AG09319 (cell line): ENCODE measurements around the gene DMKN.

Experiments used
- DNase-seq: peaks from one replicate; pipeline ENCODE4 v3.0.0-alpha.2; 2010; ENCODE audit warnings: low read depth; ENCODE audit errors: extremely low read depth
- TF ChIP-seq, protein P1 (sequence below): IDR thresholded peaks from 2 replicates; pipeline ENCODE4 v1.5.1; 2011; ENCODE audit warnings: low read depth, mild to moderate bottlenecking, inconsistent platforms, low read length, moderate library complexity

DMKN gene

DNA sequence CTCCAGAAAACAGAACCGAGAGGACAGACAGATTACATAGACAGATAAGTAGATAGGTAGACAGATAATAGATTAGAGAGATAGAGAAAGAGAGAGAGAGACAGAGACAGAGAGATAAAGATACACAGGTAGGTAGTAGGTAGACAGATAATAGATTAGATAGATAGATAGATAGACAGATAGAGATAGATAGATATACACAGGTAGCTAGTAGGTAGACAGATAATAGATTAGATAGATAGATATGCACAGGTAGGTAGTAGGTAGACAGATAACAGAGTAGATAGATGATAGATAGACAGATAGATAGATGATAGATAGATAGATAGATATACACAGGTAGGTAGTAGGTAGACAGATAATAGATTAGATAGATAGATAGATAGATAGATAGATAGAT lies 55.3 kb downstream of the DMKN start:
- TF ChIP-seq, protein P1, sequence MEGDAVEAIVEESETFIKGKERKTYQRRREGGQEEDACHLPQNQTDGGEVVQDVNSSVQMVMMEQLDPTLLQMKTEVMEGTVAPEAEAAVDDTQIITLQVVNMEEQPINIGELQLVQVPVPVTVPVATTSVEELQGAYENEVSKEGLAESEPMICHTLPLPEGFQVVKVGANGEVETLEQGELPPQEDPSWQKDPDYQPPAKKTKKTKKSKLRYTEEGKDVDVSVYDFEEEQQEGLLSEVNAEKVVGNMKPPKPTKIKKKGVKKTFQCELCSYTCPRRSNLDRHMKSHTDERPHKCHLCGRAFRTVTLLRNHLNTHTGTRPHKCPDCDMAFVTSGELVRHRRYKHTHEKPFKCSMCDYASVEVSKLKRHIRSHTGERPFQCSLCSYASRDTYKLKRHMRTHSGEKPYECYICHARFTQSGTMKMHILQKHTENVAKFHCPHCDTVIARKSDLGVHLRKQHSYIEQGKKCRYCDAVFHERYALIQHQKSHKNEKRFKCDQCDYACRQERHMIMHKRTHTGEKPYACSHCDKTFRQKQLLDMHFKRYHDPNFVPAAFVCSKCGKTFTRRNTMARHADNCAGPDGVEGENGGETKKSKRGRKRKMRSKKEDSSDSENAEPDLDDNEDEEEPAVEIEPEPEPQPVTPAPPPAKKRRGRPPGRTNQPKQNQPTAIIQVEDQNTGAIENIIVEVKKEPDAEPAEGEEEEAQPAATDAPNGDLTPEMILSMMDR, result no peak
- DNase-seq, result no peak

DNA sequence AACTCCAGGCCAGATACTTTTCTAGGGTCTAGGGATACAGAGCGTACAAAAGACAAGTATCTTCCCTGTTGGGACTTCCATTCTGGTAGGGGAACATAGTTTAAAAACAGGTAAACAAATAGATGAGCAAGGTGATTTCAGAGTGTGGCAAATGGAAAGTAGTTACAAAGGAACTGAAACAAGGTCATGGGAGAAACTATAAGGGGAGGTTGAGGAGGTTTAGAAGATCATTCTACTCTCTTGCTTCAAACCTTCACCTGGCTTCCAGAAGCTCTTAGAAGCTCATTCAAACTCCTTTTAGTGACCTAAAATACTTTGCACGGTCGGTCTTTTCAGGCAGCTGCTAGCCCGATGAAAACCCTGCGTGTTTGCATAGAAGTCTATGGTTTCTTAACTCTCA lies 56.3 kb downstream of the DMKN start:
- DNase-seq, result no peak
- TF ChIP-seq, protein P1, result no peak

DNA sequence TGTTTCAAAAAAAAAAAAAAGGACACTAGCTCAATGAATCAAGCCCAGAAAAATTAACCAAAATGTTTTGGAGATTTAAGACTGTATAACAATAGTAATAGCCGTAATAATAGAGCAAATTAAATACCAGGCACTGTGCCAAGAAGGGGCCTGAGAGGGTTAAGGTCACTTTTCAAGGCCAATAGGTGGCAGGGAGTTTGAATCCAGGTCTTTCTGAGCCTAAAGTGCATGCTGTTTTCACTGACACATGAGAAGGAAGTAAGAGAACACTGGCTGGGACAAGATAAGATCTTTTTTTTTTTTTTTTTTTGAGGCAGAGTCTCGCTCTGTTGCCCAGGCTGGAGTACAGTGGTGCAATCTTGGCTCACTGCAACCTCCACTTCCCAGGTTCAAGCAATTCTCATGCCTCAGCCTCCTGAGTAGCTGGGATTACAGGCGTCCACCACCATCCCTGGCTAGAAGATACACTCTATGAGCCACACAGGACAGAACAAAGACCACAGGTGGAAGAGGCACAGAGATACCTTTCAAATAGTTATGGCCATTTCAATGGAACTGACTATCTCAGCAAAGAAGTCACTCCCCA lies 57.7 kb downstream of the DMKN start:
- no peak for DNase-seq
- TF ChIP-seq, protein P1, result no peak

DNA sequence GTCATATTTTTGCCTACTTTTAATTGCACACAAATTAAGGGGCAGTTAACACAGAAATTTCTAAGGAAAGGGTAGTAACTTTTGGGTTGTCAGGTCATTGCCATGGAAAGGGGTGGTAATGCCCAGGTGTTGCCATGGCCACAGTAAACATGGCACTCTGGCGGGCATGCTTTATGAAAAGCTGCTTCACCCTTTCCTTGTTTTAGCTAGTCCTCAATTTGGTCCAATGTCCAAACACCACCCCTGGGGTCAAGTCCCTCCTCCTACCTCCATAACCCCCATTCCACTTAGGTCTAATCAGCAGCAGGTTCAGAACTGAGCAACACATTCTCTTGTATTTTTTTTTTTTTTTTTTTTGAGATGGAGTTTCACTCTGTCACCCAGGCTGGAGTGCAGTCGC lies 58.8 kb downstream of the DMKN start:
- no peak for DNase-seq
- TF ChIP-seq, protein P1, result no peak

DNA sequence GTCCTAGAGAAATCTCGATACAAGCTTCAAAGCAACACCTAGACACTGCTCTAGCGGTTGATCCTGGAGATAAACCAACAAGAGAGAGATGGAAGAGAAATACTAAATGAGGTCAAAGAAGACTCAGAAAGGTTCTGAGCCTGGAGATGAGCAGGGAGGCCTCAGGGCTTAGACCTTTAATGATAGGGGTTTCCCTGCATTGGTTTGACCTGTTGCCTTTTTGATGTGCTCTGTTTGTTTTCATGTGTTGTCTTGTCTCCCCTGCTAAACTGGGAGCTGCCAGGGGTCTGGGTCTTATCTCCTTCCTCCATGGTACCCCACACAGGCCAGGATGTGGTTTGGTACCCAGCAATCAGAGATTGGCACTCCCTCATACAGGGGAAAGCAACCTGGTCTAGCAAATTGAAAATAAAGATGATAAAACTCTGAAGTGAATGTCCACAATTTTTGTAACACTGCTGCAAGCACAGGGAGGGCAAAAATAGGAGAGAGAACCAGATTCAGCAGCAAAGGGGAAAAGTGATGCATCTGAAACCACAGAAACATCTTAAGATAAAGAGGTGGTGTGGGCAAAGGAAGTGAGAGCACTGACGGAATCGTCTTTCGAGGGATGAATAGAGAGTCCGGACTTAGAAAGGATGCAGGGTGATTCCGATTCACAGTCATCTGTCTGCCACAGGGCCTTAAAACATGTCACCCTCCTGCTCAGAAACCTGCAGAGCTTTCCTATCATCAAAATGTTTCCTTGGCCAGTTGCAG lies 61.9 kb downstream of the DMKN start:
- DNase-seq, result no peak

DNA sequence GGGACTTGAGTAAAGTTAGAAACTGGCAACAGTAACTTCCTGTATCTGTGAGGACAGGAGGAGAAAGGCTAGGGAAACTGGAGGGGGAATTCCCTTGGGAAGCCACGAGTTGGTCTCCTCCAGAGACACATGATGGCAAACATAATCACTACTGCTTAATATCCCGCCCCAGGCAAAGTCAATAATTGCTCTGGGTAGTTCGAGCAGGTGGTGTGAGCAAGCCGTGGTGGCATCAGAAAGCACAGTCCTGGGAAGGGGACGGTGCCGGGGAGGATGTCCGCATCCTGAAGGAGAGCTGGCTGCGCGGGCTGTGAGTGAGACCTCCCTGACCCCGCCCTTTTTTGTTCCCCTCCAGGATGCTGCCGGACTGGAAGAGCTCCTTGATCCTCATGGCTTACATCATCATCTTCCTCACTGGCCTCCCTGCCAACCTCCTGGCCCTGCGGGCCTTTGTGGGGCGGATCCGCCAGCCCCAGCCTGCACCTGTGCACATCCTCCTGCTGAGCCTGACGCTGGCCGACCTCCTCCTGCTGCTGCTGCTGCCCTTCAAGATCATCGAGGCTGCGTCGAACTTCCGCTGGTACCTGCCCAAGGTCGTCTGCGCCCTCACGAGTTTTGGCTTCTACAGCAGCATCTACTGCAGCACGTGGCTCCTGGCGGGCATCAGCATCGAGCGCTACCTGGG lies 63.9 kb downstream of the DMKN start:
- TF ChIP-seq, protein P1, result no peak
- DNase-seq, result no peak

More for the DNA sequence above, 61.9 kb downstream of the DMKN start:
- TF ChIP-seq, protein P1, result no peak
